HL-60 (cell line): ENCODE results near the gene DAAM1.

ENCODE experiments used
- DNase-seq, 2 experiments: peaks; one replicate each; pipeline ENCODE4 v3.0.0-alpha.2; 2010 to 2020; ENCODE audit warnings: low read depth in 1 of 2, low spot score in 1 of 2
- H3K27ac ChIP-seq: fragments of 250-450 bp; sonication (Bioruptor Pico); replicated peaks from 2 replicates; pipeline ENCODE4 v1.5.1; 2020; ENCODE audit warnings: mild to moderate bottlenecking, moderate library complexity
- H3K27me3 ChIP-seq: fragments of 250-450 bp; sonication (Bioruptor Pico); 2 replicates; pipeline ENCODE4 v1.5.1; 2021; ENCODE audit warnings: mild to moderate bottlenecking, moderate library complexity; ENCODE audit not compliant: insufficient read depth, poor library complexity, severe bottlenecking
- H3K4me3 ChIP-seq: replicated peaks from 2 replicates; pipeline ENCODE4 v1.5.1; 2011; ENCODE audit warnings: mild to moderate bottlenecking, control low read depth, low read length; ENCODE audit not compliant: insufficient read depth
- GABPA ChIP-seq: IDR thresholded peaks from 2 replicates; pipeline ENCODE4 v1.6.1; 2012; ENCODE audit warnings: low read depth
- POLR2AphosphoS5 ChIP-seq: IDR thresholded peaks from 2 replicates; pipeline ENCODE4 v1.6.1; 2012; ENCODE audit warnings: low read depth
- SPI1 ChIP-seq: IDR thresholded peaks from 2 replicates; pipeline ENCODE4 v1.6.1; 2012; ENCODE audit warnings: low read depth, mild to moderate bottlenecking, borderline replicate concordance
- TF ChIP-seq, protein P1 (sequence below): IDR thresholded peaks from 2 replicates; pipeline ENCODE4 v1.6.1; 2012; ENCODE audit warnings: low read depth; ENCODE audit not compliant: insufficient replicate concordance
- TF ChIP-seq, protein P2 (sequence below): IDR thresholded peaks from one replicate; pipeline ENCODE4 v1.5.1; 2011; ENCODE audit warnings: low read length, control low read depth, inconsistent platforms; ENCODE audit not compliant: insufficient read depth

The DAAM1 gene

GRCh38 chr14:59377491-59377890, 189.0 kb downstream of the DAAM1 start:
- Histone ChIP-seq H3K4me3 (no peak overlapping the region), H3K27ac (no peak overlapping the region), H3K27me3 (no peaks in the 10 kb centered on the region)
- TF ChIP-seq, protein P1, sequence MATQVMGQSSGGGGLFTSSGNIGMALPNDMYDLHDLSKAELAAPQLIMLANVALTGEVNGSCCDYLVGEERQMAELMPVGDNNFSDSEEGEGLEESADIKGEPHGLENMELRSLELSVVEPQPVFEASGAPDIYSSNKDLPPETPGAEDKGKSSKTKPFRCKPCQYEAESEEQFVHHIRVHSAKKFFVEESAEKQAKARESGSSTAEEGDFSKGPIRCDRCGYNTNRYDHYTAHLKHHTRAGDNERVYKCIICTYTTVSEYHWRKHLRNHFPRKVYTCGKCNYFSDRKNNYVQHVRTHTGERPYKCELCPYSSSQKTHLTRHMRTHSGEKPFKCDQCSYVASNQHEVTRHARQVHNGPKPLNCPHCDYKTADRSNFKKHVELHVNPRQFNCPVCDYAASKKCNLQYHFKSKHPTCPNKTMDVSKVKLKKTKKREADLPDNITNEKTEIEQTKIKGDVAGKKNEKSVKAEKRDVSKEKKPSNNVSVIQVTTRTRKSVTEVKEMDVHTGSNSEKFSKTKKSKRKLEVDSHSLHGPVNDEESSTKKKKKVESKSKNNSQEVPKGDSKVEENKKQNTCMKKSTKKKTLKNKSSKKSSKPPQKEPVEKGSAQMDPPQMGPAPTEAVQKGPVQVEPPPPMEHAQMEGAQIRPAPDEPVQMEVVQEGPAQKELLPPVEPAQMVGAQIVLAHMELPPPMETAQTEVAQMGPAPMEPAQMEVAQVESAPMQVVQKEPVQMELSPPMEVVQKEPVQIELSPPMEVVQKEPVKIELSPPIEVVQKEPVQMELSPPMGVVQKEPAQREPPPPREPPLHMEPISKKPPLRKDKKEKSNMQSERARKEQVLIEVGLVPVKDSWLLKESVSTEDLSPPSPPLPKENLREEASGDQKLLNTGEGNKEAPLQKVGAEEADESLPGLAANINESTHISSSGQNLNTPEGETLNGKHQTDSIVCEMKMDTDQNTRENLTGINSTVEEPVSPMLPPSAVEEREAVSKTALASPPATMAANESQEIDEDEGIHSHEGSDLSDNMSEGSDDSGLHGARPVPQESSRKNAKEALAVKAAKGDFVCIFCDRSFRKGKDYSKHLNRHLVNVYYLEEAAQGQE: no peak
- TF ChIP-seq POLR2AphosphoS5 (no peak), GABPA (no peak), SPI1 (no peak)
- TF ChIP-seq, protein P2, sequence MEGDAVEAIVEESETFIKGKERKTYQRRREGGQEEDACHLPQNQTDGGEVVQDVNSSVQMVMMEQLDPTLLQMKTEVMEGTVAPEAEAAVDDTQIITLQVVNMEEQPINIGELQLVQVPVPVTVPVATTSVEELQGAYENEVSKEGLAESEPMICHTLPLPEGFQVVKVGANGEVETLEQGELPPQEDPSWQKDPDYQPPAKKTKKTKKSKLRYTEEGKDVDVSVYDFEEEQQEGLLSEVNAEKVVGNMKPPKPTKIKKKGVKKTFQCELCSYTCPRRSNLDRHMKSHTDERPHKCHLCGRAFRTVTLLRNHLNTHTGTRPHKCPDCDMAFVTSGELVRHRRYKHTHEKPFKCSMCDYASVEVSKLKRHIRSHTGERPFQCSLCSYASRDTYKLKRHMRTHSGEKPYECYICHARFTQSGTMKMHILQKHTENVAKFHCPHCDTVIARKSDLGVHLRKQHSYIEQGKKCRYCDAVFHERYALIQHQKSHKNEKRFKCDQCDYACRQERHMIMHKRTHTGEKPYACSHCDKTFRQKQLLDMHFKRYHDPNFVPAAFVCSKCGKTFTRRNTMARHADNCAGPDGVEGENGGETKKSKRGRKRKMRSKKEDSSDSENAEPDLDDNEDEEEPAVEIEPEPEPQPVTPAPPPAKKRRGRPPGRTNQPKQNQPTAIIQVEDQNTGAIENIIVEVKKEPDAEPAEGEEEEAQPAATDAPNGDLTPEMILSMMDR: no peak
- no peak for DNase-seq

- Histone ChIP-seq H3K27ac (no peak overlapping the region), H3K4me3 (no peak overlapping the region), H3K27me3 (no peaks in the 10 kb centered on the region)
- TF ChIP-seq, protein P1: no peak
- TF ChIP-seq, protein P2: no peak
- TF ChIP-seq POLR2AphosphoS5: no peak
- TF ChIP-seq GABPA: no peak
- no peak for TF ChIP-seq SPI1
- DNase-seq: no peak
These were observed 189.6 kb downstream of the DAAM1 start for GRCh38 chr14:59377991-59378601.

- TF ChIP-seq POLR2AphosphoS5 (no peak), GABPA (no peak), SPI1 (no peak)
- TF ChIP-seq, protein P2: no peak
- TF ChIP-seq, protein P1: no peak
- H3K27me3 ChIP-seq: no peaks in the 10 kb centered on the region
- no peak overlapping the region for H3K4me3 ChIP-seq
- H3K27ac ChIP-seq: no peak overlapping the region
- DNase-seq: no peak
These were observed 201.5 kb downstream of the DAAM1 start for GRCh38 chr14:59389936-59390335.
